ENCODE measurements around the gene TPM3.
A peak's percentile ranks its signal among the peaks of the same experiment; 100 is the strongest.
"Not testable (repeated sequence)": the region's sequence is repeated elsewhere in the genome, so short reads cannot be mapped to it uniquely, and the experiment has no call there.

The TPM3 gene

DNA sequence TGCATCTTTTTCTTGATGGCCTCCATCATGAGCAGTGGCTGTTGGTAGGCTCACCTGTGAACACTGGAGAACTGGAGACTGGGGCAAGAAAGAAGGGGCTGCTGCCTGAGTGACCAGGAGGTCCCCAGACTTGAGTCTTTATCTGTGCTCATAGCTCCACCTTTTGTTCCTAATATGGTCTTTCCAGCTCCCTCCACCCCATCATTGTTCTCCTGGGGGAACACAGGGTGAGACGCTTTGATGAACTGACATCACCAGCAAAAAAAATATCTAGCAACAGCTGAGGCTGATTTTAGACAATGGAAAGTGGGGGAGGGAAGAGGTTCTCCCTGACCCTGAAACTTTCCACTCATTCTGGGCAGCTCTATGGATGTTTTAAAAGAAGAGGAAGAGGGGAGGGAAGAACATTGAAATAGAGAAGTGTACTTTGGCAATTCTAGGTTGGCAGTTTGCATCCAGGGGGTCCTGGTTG is at the start of gene TPM3:
Gene TPM3 (minus strand): TSS at position 111 of the 472 bp plus-strand sequence. CDS start 82 bp downstream, at position 29.
- no peak for DNase-seq

DNA sequence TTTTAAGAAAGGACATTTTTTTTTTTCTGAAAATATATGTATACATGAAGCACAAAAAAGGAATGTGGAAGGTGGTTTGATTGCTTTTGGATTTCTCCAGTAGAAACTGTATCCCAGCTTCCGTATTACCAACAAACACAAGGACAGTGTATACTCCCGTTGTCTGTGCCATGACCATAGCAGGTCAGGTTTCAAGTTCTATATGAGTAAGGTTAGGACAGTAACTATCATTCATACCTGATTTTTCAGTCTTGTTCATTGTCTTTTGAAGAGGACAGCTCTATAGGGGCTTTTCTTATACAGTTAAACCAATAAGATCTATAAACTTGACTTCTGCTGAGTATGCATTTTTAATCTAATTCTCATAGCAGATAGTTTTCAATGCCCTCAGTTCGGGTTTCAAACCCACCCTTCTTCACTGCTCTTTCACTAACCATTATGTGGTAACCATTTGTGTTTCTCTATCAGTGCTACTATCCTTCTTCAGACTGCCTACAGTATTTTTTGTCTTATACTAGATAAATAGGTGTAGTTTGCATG is 48.5 kb upstream of the TPM3 start:
- DNase-seq = no peak

DNA sequence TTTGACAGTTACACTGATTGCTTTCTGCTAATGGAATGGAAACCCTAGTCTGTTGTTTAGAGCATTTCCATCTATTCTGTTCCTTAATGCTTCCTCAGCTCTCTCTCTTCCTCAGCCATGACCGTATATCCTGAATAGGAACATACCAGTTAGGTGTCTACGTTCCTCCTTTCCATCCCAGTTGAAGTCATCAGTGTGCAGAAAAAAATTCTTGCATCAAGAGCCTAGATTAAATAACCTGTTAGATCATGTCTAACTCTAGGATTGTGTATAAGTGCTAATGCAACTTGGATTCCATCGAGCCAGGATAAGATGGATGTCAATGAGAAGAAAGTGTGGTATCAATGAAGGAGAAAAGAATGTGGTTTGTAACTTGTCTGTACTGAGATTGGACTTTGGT is 47.6 kb upstream of the TPM3 start:
- no peak for DNase-seq

DNA sequence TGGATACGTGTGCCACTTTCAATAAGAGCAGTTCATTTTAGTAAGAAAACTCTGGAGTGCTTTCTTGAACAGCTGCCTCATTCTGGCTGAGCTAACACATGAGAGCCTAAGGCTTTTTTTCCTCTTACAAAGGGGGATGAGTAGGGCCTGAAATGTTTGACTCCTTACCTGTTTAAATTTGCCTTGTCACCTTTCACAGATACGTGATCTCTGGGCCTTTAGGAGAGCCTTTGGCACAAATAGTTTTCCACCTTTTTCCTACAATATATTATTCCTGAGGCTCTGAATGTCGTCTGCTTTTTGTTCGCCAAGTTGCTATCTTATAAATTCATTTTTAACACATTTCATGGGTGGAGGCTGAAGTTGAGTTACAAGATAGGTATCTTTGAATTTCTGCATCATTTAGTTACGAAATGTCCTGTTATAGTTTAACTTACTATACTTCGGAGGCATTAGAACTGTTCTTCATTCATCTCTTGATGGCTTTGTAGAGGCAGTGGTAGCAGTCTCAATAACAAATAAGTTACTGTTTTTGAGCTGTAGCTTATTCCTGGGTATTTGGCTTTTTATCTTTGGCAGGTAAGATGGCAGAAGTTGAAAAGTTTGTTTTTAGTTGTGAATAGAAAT is 46.1 kb upstream of the TPM3 start:
- DNase-seq = no peak

DNA sequence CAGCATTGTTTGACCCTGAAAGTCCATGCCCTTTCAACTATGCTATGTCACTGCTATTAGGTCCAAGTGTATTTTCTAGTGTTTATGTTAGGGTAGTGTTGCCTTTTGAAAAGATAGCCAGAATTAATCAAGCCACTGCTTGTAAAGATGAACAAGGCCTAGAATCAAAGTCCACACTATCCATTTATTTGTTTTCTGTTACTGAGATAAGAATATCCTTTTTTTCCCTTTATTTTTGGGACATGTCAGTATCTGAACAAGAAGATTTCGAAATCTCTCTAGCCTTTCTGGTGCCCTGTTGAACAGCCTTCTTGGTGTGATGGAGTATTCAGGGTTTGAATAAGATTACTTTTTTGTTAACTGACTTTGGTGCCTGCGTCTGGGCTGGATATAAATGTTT is 45.5 kb upstream of the TPM3 start:
- no peak for DNase-seq

DNA sequence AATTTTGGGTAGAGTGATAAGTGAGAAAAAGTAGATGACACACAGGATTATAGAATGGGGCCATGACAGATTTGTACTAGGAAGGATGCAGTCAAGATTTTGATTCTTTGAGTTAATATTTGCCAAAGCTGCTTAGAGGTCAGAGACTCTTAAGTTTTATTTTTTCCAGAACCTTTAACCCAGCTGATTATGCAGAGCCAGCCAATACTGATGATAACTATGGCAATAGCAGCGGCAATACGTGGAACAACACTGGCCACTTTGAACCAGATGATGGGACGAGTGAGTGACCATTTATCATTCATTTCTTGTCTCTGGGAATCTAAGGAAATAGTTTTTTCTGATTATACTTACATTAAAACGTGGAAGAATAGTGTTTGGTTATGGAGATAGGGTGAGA is 45.0 kb upstream of the TPM3 start:
- DNase-seq = no peak

DNA sequence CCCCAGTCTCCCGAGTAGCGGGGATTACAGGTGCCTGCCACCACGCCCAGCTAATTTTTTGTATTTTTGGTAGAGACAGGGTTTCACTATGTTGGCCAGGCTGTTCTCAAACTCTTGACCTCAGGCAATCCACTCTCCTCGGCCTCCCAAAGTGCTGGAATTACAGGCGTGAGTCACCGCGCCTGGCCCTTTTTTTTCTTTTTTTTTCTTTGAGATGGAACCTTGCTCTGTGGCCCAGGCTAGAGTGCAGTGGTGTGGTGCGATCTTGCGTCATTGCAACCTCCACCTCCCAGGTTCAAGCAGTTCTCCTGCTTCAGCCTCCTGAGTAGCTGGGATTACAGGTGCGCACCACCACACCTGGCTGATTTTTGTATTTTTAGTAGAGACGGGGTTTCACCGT is 41.2 kb upstream of the TPM3 start:
- not testable (repeated sequence) for DNase-seq

DNA sequence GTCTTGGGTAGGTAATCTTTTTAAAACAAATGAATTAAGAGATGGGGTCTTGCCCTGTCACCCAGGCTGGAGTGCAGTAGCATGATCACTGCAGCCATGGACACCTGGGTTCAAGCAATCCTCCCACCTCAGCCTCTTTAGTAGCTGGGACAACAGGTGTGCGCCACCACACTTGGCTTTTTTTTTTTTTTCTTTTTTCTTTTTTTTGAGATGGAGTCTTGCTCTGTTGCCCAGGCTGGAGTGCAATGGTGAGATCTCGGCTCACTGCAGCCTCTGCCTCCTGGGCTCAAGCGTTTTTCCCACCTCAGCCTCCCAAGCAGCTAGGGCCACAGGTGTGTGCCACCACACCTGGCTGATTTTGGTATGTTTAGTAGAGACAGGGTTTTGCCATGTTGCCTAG is 39.2 kb upstream of the TPM3 start:
- DNase-seq = not testable (repeated sequence)

DNA sequence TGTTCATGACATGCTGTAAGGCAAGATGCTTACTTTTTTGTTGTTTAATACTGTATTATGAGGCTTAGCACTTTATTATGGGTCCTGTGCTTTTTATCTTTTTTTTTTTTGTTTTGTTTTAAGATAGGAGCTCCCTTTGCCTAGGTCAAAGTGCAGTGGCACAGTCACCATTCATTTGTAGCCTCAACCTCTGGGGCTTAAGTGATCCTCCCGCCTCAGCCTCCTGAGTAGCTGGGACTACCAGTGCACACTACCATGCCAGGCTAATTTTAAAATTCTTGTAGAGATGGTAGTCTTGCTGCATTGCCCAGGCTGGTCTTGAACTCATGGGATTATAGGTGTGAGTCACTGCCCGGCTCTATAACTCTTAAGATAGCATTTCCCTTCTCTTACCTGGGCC is 33.5 kb upstream of the TPM3 start:
- no peak for DNase-seq

DNA sequence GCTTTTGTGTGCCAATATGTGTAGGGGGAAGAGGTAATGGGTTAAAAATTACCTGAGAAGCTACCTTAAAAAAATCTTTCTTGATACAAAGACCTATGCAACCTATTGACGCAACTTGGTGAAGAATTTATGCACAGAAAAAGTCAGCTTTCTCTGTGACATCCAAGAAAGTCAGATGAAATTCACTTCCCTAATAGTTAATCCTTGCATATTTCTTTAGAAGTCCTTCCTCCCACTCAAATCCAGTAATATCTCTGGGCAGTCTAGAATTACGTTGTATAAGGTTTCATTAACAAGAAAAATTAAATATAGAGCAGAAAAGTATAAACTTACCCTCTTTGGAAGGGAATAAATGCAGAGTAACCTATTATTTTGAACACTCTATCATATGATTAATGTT is 31.7 kb upstream of the TPM3 start:
- no peak for DNase-seq

DNA sequence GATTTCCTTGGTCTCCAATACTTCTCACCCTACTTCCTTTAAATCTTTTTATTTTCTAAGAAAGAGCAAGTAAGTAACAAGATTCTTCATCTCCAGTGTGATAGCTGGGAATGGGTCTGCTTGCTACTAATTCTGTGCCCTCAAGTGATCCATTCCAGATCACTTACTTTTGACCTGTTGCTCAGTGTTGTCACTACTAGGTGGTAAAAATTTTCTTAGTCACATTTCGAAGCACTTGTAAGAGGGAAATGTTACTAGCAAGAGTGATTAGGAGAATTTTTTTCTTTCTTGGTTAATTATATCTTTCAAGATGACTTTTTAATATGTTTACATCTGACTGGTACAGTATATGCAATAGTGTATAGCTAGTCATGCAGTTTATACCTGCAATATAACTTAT is 31.0 kb upstream of the TPM3 start:
- no peak for DNase-seq

DNA sequence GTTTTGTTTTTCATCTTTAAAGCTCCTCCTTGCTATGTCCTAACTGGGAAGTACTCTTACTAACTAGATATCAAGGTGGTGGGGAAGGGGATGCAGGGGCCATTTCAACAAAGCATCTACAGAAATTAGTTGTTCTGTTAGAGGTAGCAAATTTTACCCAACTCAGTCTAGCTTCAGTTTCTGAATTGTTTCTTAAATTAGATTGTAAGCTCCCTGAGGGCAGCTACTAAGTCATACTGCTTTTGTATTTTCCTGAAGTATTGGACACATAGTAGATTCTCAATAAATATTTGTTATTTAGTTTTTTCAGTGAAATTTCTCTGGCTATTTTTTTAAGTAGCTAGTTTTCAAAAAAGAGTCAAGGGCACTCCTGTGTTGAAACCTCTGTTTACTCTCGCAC is 30.6 kb upstream of the TPM3 start:
- no peak for DNase-seq

DNA sequence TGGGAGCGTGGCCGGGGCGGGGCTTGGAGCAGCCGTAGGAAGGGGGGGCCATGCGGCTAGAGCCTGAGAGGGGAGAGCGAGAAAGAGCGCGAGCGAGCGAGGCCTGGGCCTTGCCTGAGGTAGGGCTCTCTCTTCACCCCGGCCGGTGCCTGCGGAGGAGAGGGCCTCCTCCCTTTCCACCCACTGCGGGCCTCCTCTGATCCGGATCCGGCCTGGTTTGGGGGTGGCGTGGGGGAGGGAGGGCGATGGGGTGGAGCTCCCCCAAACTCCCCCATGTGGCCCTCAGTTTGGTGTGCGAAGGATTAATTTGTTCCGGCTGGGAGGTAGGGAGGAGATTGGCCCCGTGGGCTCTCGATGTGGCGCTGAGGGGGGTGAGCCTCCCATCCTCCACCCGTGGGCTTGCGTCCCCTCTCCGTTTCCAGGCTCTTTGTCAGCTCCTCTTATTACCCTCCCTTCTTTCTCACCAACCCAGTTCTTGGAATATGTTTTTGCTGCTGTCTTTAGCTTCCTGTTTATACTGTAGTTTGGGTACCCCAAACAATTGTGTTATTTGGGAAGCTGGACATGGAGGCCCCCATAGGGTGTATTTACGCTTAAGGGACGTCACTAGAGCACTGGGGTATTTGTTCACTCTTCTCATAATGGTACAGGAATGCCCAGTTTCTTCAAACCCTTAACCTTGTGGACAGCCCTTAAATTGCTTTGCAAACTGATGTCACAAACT is 29.5 kb upstream of the TPM3 start:
- DNase-seq = peak; percentile 48 to 49

DNA sequence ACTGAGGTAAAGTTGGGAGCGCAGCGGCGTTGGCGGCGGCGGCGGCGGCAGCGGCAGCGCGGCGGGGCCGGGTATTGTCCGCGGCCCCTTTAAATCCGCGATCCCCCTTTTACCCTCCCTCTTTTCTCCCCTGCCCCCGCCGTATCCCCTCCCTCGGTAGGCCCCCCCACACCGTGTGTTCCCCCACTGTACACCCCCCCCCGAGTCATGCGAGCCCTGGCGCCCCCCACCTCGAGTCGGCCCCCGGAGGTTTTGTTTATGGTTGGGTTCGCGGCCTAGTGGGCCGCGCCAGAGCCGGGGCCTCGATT is 29.0 kb upstream of the TPM3 start:
- DNase-seq = no peak

DNA sequence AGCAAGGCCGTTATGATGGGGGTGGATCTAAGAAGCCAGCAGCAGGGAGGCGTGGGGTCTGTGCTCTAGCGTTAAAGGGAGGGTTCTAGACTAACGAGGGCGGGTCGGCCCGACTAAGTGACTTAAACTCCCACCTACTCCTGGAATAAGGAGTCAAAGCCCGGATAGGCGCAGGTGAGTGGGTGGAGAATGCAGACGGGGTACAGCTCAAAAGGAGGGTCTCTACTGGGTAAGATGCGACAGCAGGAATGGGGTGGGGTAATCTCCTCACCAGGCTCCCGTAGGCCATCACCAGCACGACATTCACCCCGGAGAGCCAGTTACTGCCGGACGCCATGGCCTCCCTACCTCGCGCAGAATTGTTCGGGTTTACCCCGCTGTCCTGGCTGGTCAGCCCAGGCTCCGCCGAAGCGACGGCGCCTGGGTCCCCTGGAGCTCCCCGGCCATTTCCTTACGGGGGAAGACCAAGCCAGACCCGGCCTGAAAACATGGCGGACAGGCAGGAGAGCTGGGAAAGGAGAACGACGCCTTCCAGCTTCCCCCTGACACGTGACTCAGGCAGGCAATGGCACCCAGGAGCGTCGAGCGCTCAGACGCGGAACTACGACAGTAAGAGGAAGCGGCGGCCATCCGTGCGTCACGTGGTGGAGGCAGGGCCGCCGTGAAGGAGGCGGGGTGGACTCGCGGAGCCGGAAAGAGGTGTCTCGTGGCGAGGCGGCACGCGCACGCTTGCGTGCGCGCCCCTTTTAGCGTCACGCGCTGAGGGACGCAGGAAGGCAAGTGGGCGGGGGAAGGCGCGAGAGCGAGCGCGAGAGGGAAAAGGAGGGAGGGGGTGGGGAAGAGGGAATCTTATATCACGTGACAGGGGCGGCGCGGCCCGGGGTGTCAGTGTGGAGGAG is 28.4 kb upstream of the TPM3 start, which contains the start of gene UBAP2L:
Gene UBAP2L (plus strand): TSS at position 885 of the 899 bp plus-strand sequence. CDS start 4,169 bp downstream, outside the sequence.
- DNase-seq = peak; percentile 94 to 97

DNA sequence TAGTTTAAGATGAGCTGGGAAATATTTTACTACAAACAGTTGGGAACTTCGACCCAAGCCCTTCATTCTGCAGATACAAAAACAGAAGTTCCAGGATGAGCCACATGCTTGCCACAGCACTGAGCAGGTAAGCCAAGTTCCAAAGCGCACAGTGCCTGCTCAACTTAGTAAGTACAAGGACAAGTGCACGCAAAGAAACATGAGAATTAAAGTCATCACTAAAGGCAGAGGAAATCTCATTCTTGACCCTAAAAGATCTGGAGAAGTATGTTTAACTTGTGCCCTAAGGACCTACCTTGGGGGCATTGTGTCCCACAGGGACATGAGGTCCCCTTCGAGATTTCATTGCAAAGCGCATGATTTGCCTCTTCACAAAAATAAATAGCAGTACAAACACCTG is 27.6 kb upstream of the TPM3 start:
- no peak for DNase-seq

DNA sequence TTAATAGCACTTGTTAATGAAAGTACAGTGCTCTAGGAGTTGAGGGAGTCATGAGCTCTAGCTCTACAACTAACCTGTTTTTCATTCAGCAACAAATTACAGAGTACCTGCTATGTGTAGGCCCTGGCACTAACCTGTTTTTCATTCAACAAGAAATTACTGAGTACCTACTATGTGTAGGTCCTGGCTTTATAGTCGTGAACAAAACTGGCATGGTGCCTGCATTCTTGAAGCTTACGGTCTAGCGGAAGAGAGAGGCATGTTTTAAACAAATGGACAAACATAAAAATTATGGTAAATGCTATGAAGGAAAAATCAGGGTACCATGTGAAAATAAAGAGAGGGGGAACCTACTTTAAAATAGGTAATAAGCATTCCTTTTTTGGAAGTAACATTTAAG is 26.6 kb upstream of the TPM3 start:
- DNase-seq = no peak

DNA sequence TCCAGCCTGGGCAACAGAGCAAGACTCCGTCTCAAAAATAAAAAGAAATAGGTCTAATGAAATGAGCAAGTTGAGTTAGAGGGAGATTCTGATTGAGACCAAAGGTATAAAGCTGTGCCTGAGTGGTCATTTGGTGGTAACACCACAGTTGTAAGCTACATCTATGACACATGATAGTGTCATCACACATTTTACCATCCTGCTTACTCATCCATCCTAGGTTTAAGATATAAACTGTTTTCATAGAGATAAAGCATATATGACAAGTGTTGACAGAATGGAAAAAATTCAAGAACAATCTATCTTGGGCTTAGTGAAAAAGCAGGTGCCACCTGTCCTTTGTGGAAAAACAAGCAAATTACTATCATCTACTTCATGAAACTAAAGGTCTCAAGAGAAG is 21.4 kb upstream of the TPM3 start:
- no peak for DNase-seq

DNA sequence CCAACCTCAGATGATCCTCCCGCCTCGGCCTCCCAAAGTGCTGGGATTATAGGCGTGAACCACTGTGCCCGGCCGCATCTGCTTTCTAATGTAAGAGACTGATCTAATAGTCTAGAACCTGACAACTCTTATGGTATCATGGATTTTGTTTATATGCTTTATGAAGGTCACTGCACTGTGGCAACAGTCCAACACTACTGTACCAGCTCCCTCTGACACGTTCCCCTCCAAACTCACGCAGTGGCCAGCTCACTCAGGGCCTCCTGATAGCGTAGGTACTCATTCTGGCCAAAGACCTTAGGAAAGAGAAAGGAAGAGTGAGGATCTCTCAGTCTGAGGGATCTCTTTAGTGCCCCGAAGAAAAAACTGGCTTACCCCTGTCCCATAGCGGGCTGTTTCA is 20.2 kb upstream of the TPM3 start:
- DNase-seq = no peak

DNA sequence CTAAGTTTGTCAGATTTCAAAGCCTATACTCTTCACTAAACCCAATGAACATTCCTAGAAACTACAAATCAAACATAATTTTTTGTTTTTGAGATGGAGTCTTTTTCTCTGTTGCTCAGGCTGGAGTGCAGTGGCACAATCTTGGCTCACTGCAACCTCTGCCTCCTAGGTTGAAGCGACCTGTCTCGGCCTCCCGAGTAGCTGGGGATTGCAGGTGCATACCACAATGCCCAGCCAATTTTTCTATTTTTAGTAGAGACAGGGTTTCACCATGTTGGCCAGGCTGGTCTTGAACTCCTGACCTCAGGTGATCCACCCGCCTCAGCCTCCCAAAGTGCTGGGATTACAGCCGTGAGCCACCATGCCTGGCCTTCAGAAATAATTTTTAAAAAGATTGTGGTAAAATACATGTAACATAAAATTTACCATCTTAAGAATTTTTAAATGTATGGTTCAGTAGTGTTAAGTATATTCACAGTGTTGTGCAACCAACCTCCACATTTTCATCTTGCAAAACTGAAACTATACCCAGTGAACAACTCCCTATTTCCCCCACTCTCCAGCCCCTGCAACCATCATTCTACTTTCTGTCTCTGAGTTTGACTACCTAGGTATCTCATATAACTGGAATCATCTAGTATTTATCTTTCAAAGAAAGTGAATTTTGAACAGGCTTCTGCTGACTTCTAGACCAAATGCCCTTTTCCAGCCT is 16.9 kb upstream of the TPM3 start:
- no peak for DNase-seq

DNA sequence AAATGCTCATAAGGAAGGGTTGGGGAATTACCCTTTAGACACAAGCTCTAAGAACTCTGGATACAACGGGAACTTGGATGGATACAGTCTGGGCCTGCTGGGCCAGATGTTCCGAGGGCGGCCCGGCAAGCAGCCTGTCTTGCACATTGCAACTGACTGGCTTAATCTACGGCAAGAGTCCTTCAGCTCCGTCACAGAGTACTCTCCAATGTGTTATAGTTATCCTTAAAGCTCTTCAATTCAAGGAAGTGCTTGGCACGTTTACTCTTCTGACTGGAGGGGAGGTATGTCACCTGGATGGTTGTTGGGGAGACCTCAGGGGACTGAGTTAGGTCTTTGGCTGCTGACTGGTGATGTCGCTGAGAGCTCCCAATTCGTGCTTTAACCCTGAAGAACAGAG is 15.4 kb upstream of the TPM3 start:
- no peak for DNase-seq

DNA sequence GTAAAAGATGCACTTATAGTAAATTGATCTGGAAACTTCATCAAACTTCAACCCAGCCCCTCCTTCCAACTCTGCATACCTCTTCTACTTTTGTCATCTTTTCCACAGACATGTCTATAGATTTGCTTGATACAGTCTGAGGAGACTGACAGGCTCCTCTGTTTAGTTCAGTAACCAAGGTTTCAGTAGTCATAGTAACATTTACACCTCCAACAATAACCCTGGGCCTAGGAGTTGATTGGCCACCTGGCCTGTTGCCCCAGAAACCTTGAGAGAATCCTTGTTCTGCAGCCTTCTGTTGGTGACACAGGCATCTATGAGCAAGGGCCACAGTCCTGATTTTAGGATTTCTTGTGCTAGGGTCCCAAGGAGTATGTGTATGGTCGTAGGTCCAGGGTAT is 14.3 kb upstream of the TPM3 start, which contains the start of gene CFAP141:
Gene CFAP141 (minus strand): TSS at position 138 of the 400 bp plus-strand sequence. CDS start 26 bp downstream, at position 112.
- DNase-seq = no peak

DNA sequence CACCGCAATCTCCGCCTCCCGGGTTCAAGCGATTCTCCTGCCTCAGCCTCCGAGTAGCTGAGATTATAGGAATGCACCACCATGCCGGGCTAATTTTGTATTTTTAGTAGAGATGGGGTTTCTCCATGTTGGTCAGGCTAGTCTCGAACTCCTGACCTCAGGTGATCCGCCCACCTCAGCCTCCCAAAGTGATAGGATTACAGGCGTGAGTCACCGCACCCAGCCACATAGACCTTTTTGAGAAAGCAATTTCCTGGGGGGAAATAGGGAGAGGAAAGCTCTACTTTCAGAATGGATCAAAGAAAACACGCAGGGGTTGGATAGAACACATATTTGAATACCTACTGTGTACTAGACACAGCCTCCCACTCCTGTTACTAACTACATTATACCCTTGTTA is 13.9 kb upstream of the TPM3 start:
- not testable (repeated sequence) for DNase-seq
